DMS79 treated with DMSO at 0.1 percent for 48 hours (cell line): ENCODE measurements around the gene CWC27.
A peak's percentile ranks its signal among the peaks of the same experiment; 100 is the strongest.

Experiments used
- DNase-seq: peaks from one replicate; lab custom pipeline; 2025; lab: John Stamatoyannopoulos, UW

Gene CWC27, protein sequence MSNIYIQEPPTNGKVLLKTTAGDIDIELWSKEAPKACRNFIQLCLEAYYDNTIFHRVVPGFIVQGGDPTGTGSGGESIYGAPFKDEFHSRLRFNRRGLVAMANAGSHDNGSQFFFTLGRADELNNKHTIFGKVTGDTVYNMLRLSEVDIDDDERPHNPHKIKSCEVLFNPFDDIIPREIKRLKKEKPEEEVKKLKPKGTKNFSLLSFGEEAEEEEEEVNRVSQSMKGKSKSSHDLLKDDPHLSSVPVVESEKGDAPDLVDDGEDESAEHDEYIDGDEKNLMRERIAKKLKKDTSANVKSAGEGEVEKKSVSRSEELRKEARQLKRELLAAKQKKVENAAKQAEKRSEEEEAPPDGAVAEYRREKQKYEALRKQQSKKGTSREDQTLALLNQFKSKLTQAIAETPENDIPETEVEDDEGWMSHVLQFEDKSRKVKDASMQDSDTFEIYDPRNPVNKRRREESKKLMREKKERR

DNA sequence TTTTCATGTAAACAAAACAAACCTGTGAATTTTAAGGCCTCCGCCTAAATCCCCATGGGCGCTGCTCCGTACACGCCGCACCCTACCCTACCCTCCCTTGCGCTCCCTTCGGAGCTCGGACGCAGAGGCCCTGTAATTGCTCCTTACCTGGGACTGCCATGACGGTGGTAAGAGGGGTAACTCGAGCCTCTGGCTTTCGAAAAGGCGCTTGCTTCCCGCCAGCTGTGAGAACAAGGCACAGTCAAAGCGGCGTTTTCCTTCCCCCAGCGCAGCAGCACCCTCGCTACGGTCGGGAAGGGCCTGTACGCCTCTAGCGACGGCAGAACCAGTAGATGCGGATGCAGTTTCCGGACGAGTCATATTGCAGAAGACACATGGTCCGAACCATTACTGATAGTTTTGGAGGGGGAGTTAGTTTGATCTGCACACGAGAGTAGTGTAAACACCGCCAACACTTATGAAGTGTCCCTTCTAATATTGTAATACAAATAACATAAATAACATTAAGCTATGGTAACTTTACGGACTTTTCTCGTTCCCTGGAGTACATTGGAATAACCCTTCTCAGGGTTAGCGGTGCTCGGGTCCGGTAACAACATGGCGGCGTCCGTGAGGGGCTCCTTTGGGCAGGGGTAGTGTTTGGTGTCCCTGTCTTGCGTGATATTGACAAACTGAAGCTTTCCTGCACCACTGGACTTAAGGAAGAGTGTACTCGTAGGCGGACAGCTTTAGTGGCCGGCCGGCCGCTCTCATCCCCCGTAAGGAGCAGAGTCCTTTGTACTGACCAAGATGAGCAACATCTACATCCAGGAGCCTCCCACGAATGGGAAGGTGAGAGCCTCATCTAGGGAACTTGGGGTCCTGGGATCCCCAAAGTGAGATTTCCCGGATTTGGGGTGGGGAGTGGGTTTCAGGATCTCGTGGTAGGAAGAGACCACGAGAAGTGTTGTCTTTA is at the start of gene CWC27, which contains the start of gene SREK1IP1:
TSS of gene CWC27 (plus strand) at position 573 of the 955 bp plus-strand sequence. CDS start at position 790, 217 bp downstream.
TSS of gene SREK1IP1 (minus strand) at position 334 of the 955 bp plus-strand sequence. CDS start at position 160, 174 bp downstream.
- peak; percentile 72 for DNase-seq

DNA sequence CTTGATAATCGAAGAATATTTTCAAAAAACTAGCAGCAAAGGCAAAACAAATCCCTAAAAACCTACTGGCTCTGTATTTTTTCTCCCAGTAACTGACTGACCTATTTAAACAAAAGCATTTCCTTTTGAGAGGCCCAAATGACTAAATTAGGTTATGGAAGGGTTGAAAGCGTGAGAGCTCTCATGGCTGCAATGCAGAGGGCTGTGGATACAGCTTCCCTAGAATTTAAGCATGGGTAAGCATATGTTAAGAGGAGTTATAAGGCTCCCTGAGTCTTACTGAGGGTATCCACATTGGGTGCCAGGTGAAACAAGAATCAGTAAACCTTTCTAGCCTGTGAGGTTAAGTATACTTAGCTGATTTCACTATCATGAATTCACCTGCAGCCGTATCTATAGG is 46.1 kb upstream of the CWC27 start:
- no peak for DNase-seq

DNA sequence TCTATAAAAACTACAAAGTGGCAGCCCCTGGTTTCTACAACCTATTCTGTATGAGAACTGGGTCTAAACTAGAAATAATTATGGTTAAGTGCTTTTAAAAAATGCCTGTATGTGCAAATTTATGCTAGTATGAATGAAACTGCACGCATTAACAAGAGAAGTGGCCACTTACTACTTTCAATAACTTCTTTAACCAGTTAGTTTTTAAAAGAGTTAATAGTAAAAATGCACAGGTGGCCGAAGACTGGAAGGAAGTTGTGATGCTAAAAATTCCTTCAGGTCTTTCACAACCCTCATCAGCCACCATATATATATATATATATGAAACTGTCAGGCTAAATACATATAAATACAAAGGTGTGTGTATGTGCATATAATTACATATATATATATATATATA is 41.6 kb upstream of the CWC27 start:
- DNase-seq: no peak

DNA sequence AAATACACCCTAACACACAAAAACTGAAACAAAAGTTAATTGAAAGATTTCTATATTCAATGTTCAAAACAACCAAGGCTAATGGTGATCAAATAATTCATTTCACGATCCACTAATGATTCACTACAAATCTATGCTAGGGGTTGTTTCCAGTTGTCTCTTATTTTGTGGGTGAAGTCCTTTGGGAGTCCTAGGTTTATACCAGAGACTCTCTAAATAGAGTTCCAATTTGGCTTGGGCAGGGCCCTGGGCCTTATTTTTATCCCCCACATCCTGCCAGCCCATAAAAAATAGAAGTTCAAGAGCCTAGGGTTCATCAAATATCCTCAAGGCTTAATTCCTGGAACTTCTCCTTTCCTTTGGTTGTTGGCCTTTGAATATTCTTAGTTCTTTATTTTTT is 26.3 kb upstream of the CWC27 start:
- DNase-seq: no peak

DNA sequence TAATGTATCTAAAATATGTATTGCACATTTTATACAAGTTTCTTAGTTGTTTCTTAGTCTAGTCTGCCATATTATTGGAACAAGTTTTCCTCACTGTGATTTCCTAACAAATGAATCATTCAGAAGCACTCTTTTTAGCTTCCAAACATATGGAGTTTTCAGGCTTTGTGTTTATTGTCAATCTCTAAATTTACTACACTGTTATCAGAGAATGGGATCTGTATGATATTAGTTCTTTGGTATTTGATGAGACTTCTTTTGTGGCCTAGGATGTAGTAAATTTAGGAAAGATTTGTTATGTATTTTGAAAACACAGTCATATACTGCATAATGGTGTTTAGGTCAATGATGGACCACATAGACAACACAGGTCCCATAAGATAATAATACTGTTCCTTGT is 25.9 kb upstream of the CWC27 start:
- no peak for DNase-seq

DNA sequence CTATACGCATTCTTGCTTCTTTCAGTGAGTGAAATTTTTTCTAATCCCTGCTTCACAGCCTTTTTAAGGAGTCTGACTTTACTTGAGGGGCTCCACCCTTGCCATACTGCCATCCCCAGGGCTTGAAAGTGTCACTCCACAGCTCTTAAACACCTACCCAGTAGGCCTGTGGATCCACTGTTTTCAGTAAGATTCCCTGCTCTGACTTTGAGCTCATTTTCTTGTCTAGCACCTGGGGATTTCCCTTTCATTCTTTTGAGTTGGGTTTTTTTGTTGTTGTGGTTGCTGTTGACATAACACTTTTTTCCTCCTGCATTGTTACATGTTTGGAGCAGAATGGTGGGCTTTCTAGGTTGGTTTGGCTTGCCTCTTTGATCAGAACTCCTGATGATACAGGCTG is 23.8 kb upstream of the CWC27 start:
- no peak for DNase-seq

DNA sequence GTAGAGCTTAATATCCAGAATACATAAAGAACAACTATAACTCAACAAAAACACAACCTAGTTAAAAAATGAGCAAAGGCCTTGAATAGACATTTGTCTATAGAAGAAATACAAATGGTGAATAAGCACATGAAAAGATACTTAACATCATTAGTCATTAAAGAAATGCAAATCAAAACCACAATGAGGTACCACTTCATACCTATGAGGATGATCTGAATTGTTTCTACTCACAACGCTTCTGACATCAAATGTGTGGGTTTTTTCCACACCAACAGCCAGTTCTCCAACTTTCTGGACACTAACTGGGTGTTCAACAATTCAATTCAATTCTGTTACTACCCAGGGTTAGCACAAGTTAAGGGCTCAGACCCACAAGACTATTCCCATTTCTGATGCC is 22.3 kb upstream of the CWC27 start:
- no peak for DNase-seq

DNA sequence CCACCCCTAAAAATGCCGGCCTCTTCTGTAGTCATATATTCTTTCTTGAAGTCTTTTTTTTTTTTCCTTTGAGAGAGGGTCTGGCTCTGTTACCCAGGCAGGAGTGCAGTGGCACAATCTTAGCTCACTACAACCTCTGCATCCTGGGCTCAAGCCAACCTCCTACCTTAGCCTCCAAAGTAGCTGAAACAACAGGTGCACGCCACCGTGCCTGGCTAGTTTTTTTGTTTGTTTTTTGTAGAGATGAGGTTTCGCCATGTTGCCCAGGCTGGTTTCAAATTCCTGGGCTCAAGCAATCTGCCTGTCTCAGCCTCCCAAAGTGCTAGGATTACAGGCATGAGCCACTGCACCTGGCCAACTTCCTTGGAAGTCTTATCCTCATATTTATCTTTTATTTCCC is 19.3 kb upstream of the CWC27 start:
- DNase-seq: no peak

DNA sequence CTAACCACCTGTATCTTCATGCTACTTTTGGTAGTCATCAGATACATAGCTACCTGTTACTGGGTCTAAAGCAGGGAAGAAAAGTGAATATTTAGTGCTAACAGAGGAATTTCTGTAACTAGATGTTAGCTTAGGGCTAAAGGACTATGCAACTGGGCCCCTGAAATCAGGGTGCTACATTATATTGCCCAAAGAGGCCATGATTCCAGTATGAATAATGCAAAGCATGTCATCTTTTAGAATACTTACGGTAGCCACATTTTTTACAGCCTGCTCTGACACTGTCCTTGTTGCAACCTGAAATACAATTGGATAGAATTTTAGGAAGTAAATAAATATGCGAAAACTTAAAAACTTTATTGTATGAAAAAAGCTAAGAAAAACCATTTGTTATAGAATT is 14.7 kb upstream of the CWC27 start:
- DNase-seq: no peak

DNA sequence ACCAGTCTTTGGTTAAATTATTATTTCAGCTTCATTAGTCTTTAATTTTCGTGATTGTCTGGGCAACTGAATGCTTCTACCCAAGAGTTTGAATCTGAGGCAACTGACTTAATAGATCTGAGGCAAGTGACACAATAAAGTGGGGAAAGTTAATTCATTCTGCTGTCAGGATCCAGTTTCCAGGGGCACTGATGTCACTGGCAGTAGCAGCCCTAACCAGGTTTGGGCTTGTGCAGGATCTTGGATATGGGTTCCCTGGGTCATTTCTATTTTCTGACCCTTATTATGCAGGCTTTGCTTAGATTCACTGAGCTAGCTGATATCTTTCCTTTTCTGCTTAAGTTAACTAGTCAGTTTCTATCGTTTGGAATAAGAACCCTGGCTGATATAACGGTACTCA is 9.8 kb upstream of the CWC27 start:
- no peak for DNase-seq

DNA sequence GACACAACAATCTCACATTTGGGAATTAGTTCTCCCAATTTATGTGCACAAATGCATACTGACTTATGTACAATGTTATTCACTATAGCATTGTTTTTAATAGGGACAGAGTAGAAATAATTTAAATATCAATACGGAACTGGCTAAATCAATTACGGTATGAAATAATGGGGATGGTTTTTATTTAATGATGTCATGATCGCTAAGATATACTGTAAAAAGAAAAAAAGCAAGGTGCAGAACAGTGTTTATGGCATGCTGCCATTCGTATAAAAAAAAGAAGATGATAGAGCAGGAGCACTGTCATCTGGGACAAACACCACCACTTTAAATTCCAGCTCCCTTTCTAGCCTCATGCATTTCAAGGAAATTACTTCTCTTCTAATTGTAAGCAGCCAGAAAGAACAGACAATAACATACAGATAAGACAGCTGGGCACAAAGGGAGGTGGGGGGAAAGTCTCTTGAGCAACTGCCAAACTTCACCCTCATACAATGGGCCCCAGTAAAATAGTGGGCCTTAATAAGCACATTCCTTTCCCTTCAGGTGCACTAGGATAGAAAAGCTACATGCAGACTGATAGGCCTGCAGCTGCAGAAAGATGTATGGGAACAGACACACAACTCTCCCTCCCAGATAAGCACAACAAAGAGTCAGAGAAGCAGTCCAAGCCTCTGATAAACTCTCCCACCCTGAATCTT is 8.6 kb upstream of the CWC27 start:
- DNase-seq: no peak

DNA sequence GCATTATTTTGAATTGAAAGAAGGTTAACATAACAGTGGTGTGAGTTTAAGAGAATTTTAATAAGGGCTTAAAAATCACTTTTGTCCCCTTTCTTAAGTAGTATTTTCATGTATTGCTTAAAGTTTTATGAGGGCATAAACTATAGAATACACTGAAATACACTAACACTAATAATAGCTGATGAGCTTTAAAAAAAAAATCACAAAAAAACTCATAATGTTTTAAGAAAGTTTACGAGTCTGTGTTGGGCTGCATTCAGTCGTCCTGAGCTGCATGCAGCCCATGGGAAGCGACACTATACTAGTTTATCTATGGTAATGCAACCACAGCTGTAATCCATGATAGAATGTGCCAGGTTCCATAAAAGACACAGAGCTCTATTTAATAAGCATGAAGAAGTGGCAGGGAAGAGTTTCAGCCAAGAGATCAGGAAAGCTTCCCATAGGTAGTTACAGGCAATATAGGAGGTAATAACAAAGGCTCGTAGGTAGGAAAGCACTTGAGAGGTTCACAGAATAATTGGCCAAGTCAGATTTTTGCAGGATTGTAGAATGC is 4.7 kb upstream of the CWC27 start:
- DNase-seq: no peak

DNA sequence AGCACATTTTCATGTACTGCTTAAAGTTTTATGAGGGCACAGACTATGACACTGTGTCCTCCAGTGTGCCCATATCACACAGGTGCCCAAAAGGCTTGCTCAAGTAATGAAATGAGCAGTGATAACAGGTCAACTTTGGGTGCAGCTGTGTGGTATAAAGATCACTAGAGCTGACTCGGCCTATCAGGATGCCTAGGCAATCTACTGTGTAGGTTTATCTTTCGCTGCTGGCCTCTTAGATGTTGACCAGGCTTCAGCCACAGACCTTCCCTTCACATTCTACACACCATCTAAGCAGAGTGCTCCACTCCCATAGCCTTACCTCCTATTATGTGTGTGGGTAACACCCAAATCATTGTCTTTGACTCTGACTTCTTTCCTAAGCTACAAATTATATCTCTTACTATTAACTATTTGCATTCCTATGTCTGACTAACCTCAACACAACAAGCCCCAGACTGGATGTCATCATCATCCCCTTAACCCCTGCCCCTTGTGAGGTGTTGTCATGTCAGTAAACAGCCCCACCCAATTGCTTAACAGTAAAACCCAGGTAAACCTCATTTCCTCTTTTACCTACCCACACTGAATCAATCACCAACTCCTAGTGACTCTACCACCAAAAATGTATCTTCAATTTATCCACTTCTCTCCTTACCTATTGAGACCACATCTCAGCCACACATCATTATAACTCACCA is 2.8 kb upstream of the CWC27 start:
- no peak for DNase-seq

DNA sequence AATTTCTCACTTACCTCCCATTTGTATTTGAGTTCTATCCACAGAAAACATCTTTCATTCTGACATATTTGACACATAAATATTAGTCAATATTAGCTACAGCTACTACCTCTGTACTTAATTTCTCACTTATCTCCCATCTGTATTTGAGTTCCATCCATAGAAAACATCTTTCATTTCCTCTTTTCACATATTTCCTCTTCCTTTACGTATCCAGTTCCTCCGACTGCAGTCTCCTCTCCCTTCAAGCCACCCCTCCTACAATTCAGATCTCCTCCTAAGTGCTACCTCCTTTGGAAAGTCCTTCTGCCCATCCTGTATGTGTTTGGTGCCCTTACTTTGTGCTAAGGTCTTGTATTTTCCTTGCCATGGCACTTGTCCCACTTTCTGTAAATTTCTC is 1.8 kb upstream of the CWC27 start:
- no peak for DNase-seq

DNA sequence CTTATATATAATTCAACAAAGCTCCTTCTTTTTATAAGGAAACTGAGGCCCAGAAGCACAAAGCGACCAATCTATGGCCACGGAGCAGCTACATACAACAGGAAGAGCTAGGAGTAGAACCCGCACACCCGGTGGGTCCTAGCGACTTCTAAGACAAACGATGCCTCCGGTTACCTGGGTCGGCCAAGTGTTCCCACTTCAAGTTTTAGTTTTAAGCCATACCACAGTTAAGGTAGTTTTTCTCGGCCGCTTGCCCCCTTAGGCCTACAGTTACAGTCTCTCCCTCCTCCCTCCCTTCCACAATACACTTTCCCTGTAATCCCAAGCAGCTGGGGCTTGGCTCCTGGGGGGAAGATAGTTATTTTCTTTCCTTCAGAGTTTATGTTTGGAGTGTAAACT is 772 bp upstream of the CWC27 start:
- peak; percentile 26 for DNase-seq

DNA sequence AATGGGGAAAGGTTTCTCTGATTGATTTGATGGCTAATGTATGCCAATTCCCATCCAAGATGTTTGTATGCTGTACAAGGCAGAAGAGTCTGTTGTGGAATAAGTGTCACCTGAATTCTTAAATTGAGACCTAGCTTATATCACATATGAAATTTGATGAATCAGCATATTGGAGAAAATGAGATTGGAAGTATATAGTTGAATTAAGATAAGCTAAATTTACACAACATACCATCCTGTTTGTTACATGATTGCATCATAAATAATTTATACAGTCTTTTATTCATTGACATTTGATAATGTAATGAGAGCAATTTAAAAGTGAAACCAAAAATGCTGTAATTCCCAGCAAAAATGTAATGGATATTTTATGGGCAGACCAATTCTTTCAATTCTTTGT is 1.1 kb downstream of the CWC27 start:
- DNase-seq: no peak

DNA sequence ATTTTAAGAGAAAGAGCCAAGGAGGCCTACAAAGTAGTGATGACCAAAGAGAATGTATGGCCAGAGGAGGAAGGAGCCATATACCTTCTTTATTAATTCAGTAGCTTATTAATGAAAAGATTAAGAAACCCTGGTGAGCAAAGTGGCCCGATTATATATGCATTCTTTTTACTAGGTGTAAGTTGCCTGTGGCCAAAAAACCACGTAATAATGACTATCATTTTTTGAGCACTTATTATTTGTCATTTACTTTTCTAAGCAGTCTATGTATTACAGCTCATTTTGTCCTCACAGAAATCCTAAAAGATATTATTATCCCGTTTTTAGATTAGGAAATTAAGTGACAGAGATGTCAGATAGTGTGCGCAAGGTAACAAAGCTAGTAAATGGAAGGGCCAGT is 3.0 kb downstream of the CWC27 start:
- no peak for DNase-seq

DNA sequence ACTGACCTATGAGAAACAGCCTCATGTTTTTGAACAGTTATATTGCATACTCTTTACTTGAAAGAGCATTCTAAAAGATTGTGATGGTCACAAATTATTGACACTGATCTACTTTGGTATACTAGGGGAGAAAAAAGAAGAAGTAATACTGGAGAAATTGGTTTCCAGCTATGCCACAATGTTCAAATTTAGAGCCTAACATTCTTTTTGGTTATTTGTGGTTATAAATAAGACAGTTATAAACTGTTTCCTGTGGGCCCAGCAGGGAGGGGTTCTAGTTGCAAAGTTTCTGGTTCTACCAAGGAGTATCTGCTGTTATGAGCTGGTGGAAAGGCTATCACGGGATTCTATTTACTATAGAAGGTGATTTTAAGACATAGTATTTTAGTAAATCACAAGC is 4.8 kb downstream of the CWC27 start:
- no peak for DNase-seq

DNA sequence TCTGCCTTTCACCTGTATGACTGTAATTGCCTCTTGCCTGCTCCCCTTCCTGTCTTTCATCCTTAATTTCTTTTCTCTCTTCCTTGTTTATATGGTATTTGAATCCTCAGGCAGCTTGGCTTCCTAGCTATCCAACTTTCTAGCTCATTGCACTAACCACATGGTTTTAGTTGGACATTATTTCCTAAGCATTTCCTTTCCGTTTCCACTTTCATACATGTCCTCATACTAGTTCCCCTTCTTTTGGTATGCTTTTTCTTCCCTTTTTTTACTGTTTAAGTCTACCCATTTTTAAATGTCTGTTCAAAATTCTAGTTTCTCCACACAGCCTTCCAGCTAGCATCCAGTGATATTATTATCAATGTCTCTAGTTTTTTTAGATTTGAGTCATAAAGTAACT is 6.6 kb downstream of the CWC27 start:
- no peak for DNase-seq

DNA sequence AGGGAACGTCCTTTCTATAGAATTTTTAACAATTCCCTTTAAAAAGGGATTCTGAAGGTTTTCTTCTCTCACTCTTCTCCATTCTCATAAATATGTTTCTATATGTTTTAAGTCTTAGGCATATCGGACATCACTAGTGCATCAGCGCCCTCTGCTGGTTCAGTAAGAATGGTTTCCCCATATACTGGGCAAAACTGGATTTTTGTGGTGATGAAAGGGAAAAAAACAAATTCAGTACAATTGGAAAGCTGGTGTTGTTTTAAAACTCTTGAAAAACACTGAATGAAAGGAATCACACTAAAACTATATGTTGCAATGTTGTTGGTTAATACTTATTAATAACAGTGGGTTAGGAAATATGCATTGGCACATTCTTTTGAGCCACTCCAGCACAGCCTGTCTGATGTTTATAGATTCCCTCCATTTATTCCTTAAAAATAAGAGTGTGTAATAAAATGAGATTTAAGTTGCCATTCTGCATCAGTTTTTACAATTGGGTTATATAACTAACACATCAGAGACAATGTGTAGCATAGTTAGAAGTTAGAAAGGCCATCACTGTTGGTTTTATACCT is 15.8 kb downstream of the CWC27 start:
- DNase-seq: peak; percentile 13

DNA sequence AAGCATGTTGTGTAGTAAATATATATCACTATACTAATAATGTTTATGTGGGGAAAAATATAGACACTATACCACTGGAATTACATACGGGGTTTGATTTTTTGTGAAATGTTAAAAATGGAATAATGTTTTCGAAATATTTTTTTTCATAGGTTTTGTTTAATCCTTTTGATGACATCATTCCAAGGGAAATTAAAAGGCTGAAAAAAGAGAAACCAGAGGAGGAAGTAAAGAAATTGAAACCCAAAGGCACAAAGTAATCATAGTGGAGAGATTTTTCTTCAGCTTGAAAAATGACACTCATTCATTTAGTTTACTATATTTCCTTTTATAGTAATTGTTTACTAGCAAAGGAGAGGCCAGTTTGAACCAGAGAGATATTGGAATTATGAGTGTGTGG is 17.6 kb downstream of the CWC27 start:
- no peak for DNase-seq
